Measurements from ENCODE around the gene MDGA2.

DNA sequence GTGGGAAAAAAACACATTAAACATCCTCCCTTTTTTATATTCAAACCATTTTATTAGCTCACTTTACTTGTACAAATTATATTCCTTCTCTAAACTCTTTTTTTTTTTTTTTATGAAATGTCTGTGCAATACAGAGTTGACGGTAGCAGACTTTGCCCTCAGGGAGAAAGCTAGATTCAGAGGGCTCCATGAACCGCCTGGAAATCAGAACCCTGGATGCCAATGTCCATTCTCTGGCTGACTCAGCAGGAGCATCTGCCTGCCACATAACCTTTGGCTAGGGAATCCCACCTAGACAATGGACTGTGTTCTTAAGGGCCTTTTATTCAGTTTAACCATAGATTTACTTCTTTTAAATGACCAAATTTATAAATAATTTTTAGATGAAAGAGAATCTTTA, 467.0 kb downstream of the MDGA2 start:
- TF ChIP-seq, protein P1, sequence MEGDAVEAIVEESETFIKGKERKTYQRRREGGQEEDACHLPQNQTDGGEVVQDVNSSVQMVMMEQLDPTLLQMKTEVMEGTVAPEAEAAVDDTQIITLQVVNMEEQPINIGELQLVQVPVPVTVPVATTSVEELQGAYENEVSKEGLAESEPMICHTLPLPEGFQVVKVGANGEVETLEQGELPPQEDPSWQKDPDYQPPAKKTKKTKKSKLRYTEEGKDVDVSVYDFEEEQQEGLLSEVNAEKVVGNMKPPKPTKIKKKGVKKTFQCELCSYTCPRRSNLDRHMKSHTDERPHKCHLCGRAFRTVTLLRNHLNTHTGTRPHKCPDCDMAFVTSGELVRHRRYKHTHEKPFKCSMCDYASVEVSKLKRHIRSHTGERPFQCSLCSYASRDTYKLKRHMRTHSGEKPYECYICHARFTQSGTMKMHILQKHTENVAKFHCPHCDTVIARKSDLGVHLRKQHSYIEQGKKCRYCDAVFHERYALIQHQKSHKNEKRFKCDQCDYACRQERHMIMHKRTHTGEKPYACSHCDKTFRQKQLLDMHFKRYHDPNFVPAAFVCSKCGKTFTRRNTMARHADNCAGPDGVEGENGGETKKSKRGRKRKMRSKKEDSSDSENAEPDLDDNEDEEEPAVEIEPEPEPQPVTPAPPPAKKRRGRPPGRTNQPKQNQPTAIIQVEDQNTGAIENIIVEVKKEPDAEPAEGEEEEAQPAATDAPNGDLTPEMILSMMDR (conservative IDR thresholded peaks at IDR 0.05; ENCODE audit: low read depth, low read length): no peak
- no peak for TF ChIP-seq POLR2A (IDR thresholded peaks at IDR 0.05; ENCODE audit: low read depth, low read length)
- TF ChIP-seq, protein P2, sequence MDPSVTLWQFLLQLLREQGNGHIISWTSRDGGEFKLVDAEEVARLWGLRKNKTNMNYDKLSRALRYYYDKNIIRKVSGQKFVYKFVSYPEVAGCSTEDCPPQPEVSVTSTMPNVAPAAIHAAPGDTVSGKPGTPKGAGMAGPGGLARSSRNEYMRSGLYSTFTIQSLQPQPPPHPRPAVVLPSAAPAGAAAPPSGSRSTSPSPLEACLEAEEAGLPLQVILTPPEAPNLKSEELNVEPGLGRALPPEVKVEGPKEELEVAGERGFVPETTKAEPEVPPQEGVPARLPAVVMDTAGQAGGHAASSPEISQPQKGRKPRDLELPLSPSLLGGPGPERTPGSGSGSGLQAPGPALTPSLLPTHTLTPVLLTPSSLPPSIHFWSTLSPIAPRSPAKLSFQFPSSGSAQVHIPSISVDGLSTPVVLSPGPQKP (IDR thresholded peaks at IDR 0.05; ENCODE audit: borderline replicate concordance, low read depth, low read length): no peak
- TF ChIP-seq RAD21 (IDR thresholded peaks at IDR 0.05; ENCODE audit: low read length): no peak
- TF ChIP-seq, protein P3, sequence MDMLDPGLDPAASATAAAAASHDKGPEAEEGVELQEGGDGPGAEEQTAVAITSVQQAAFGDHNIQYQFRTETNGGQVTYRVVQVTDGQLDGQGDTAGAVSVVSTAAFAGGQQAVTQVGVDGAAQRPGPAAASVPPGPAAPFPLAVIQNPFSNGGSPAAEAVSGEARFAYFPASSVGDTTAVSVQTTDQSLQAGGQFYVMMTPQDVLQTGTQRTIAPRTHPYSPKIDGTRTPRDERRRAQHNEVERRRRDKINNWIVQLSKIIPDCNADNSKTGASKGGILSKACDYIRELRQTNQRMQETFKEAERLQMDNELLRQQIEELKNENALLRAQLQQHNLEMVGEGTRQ (IDR thresholded peaks at IDR 0.05; ENCODE audit: low read depth, low read length): no peak

Data from IMR-90 (cell line).